Measurements from ENCODE around the gene PIGL.

GRCh38 chr17:16325964-16326363 lies 109.0 kb downstream of the PIGL start:
- TF ChIP-seq EZH2 (IDR thresholded peaks at IDR 0.05; ENCODE audit: insufficient read depth, poor library complexity, severe bottlenecking): no peak
- TF ChIP-seq EZH2phosphoT487 (IDR thresholded peaks at IDR 0.05; ENCODE audit: insufficient read depth, low read depth): no peak
